ENCODE data around the gene GPR25. TPM values are rescaled to one million over a fixed set of nuclear protein-coding genes. Genes with fewer than 3 reads are reported as not detected.
A peak's percentile ranks its signal among the peaks of the same experiment; 100 is the strongest.
"Not testable (repeated sequence)": the region's sequence is repeated elsewhere in the genome, so short reads cannot be mapped to it uniquely, and the experiment has no call there.

Gene GPR25
- total RNA-seq, 1 donor from 2014 or later = not detected

DNA sequence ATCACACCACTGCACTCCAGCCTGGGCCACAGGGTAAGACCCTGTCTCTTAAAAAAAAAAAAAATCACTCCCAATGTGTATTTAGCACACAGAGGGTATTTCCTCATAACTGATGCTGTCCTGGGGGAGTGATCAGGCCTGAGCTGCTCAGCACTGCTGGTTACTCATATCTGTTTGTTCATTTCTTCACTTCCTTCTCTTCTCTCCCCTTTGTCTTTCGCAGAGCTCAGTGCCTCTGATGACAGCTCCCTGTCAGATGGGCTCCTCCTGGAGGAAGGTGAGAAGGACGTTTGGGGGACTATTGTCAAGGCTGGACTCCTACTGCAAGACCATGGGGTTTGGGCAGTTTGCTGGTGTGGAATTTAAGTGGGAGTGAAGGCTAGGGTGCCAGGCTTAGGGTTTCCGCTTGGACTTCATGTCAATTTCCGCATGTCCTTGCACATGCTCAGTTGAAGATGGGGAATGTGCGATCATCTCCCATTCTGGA is 34.9 kb downstream of the GPR25 start:
- no peaks in the 10 kb centered on the region for H3K27me3 ChIP-seq (ENCODE audit: control insufficient read depth in 3 of 3, insufficient read depth in 3 of 3, low read length in 3 of 3)
- no peaks in the 10 kb centered on the region for H3K4me1 ChIP-seq (ENCODE audit: control insufficient read depth in 3 of 3, insufficient read depth in 3 of 3, low read length in 3 of 3)
- H3K9ac ChIP-seq (ENCODE audit: low read depth in 1 of 3, low read length in 3 of 3) = no peak overlapping the region
- no peaks in the 10 kb centered on the region for H3K9me3 ChIP-seq (ENCODE audit: control insufficient read depth in 3 of 3, low read length in 3 of 3)
- no peak overlapping the region for H3K27ac ChIP-seq (ENCODE audit: low read depth, low read length)
- no peak overlapping the region for H3K4me3 ChIP-seq (ENCODE audit: low read length in 3 of 3)
- no peaks in the 10 kb centered on the region for H3K36me3 ChIP-seq (ENCODE audit: control insufficient read depth in 3 of 3, insufficient read depth in 3 of 3, low read length in 3 of 3)

DNA sequence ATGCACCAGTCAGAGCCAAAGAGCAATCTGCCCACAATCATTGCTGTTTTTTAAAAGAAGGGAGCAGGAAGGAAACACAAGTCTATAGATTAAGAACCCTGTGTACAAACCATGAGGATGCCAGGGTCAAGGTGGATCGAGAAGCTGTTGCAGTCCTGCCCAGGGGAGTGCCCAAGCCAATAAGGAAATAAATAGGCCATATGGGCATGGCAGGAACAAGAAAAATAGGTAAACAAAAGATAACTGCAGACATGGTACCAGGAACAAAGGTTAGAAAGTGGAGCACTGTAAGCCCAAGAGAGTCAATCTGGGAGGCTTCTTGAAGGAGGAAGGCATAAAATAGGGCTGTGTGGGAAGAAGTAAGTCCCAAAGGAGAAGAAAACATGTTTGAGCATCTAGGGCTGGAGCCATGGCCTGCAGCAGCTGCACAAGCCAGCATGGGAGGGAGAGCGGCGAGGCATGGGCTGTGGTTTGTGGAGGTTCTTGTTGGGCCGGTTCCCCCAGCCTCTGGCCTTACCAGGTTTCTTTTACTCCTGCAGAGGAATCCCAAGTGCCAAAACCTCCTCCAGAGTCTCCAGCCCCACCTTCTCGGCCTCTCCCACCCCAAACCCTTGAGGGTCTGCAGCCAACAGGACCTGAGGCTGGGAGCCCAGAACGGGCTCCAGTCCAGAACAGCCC is 35.5 kb downstream of the GPR25 start:
- H3K4me3 ChIP-seq (ENCODE audit: low read length in 3 of 3) = no peak overlapping the region
- H3K36me3 ChIP-seq (ENCODE audit: control insufficient read depth in 3 of 3, insufficient read depth in 3 of 3, low read length in 3 of 3) = no peaks in the 10 kb centered on the region
- no peaks in the 10 kb centered on the region for H3K9me3 ChIP-seq (ENCODE audit: control insufficient read depth in 3 of 3, low read length in 3 of 3)
- H3K27me3 ChIP-seq (ENCODE audit: control insufficient read depth in 3 of 3, insufficient read depth in 3 of 3, low read length in 3 of 3) = no peaks in the 10 kb centered on the region
- no peak overlapping the region for H3K27ac ChIP-seq (ENCODE audit: low read depth, low read length)
- H3K9ac ChIP-seq (ENCODE audit: low read depth in 1 of 3, low read length in 3 of 3) = no peak overlapping the region
- H3K4me1 ChIP-seq (ENCODE audit: control insufficient read depth in 3 of 3, insufficient read depth in 3 of 3, low read length in 3 of 3) = peaks cover 0 to 3% (median 0%) of the 10 kb centered on the region in 3 donors

DNA sequence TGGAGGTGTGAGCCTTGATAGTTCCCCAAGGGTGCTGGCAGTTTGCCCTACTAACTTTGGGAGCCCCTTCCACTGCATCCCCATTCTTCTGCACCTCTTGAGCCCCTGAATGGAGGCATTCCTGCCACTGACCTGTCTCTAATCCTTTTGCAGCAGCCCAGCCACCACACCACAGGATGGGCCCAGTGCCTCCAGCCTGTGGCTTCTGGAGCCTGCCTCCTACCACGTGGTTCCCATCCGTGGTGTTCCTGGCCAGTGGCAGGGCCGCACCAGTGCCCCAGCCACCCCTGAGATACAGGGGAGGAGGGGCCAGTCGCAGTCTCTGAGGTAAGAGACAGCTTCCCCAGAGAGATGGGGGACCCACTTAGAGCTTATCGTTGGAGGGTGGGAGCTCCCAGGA is 36.3 kb downstream of the GPR25 start:
- H3K4me1 ChIP-seq (ENCODE audit: control insufficient read depth in 3 of 3, insufficient read depth in 3 of 3, low read length in 3 of 3) = peaks cover 0 to 3% (median 0%) of the 10 kb centered on the region in 3 donors
- no peak overlapping the region for H3K9ac ChIP-seq (ENCODE audit: low read depth in 1 of 3, low read length in 3 of 3)
- H3K27me3 ChIP-seq (ENCODE audit: control insufficient read depth in 3 of 3, insufficient read depth in 3 of 3, low read length in 3 of 3) = no peaks in the 10 kb centered on the region
- H3K9me3 ChIP-seq (ENCODE audit: control insufficient read depth in 3 of 3, low read length in 3 of 3) = no peaks in the 10 kb centered on the region
- H3K4me3 ChIP-seq (ENCODE audit: low read length in 3 of 3) = no peak overlapping the region
- no peak overlapping the region for H3K27ac ChIP-seq (ENCODE audit: low read depth, low read length)
- no peaks in the 10 kb centered on the region for H3K36me3 ChIP-seq (ENCODE audit: control insufficient read depth in 3 of 3, insufficient read depth in 3 of 3, low read length in 3 of 3)

DNA sequence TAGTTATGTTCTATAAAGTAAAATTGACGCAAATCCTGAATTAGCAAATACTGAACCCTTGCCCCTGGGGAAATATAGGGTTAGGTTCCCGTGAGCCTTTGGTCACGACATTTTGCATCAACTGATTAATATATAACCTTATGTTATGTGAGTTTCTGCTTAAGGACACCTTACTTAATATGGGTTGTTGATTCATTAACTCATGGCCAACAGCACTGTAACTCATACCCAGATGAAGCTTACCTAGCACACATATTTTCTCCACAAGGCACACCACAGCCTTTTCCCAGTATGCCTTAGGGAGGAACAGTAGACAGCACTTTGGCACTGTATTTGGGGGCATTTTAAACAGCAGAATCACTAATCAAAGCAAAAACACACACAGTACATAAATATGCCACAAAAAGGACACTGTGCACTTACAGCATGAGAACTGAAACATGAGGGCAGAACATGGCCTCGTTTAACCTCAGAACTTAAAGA is 37.0 kb downstream of the GPR25 start:
- Histone ChIP-seq H3K9me3 (ENCODE audit: control insufficient read depth in 3 of 3, low read length in 3 of 3) (no peaks in the 10 kb centered on the region), H3K27me3 (ENCODE audit: control insufficient read depth in 3 of 3, insufficient read depth in 3 of 3, low read length in 3 of 3) (no peaks in the 10 kb centered on the region), H3K9ac (ENCODE audit: low read depth in 1 of 3, low read length in 3 of 3) (no peak overlapping the region)

DNA sequence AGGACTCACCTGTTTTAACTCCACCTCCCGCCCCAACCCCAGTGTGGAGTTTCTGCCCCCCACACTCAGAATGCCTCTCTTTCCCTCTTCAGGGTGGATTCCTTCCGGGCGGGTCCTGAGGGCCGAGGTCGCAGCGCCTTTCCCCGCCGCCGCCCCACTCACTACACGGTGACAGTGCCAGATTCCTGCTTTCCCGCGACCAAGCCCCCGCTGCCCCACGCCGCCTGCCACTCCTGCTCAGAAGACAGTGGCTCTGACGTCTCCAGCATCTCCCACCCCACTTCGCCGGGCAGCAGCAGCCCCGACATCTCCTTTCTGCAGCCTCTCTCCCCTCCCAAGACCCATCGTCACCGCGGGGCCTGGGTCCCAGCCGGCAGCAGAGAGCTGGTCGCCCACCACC is 38.6 kb downstream of the GPR25 start:
- Histone ChIP-seq H3K27ac (ENCODE audit: low read depth, low read length) (no peak overlapping the region), H3K27me3 (ENCODE audit: control insufficient read depth in 3 of 3, insufficient read depth in 3 of 3, low read length in 3 of 3) (no peaks in the 10 kb centered on the region), H3K4me3 (ENCODE audit: low read length in 3 of 3) (no peak overlapping the region), H3K36me3 (ENCODE audit: control insufficient read depth in 3 of 3, insufficient read depth in 3 of 3, low read length in 3 of 3) (no peaks in the 10 kb centered on the region), H3K9ac (ENCODE audit: low read depth in 1 of 3, low read length in 3 of 3) (no peak overlapping the region), H3K9me3 (ENCODE audit: control insufficient read depth in 3 of 3, low read length in 3 of 3) (no peaks in the 10 kb centered on the region), H3K4me1 (ENCODE audit: control insufficient read depth in 3 of 3, insufficient read depth in 3 of 3, low read length in 3 of 3) (peaks cover 0 to 3% (median 0%) of the 10 kb centered on the region in 3 donors)

More for the DNA sequence above, 37.0 kb downstream of the GPR25 start:
- Histone ChIP-seq H3K4me1 (ENCODE audit: control insufficient read depth in 3 of 3, insufficient read depth in 3 of 3, low read length in 3 of 3) (peaks cover 0 to 3% (median 0%) of the 10 kb centered on the region in 3 donors), H3K4me3 (ENCODE audit: low read length in 3 of 3) (no peak overlapping the region), H3K36me3 (ENCODE audit: control insufficient read depth in 3 of 3, insufficient read depth in 3 of 3, low read length in 3 of 3) (no peaks in the 10 kb centered on the region), H3K27ac (ENCODE audit: low read depth, low read length) (no peak overlapping the region)

DNA sequence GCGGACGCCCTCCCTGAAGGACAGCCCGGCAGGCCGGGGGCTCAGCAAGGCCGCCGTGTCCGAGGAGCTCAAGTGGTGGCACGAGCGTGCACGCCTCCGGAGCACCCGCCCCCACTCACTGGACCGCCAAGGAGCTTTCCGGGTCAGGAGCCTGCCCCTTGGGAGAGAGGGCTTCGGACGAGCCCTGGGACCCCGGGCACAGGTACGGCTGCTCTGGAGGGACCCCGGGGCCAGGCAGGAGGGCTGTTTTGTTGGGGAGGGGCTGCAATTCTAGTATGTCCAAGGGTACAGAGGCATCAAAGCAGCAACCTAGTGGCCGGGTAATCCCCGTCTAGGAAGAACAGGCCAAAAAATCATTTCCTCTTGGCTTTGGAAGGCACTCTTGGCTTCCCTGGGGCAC is 39.2 kb downstream of the GPR25 start:
- H3K36me3 ChIP-seq (ENCODE audit: control insufficient read depth in 3 of 3, insufficient read depth in 3 of 3, low read length in 3 of 3); H3K4me3 ChIP-seq (ENCODE audit: low read length in 3 of 3); H3K9me3 ChIP-seq (ENCODE audit: control insufficient read depth in 3 of 3, low read length in 3 of 3); H3K27me3 ChIP-seq (ENCODE audit: control insufficient read depth in 3 of 3, insufficient read depth in 3 of 3, low read length in 3 of 3); H3K9ac ChIP-seq (ENCODE audit: low read depth in 1 of 3, low read length in 3 of 3); H3K4me1 ChIP-seq (ENCODE audit: control insufficient read depth in 3 of 3, insufficient read depth in 3 of 3, low read length in 3 of 3); H3K27ac ChIP-seq (ENCODE audit: low read depth, low read length): not testable (repeated sequence)

DNA sequence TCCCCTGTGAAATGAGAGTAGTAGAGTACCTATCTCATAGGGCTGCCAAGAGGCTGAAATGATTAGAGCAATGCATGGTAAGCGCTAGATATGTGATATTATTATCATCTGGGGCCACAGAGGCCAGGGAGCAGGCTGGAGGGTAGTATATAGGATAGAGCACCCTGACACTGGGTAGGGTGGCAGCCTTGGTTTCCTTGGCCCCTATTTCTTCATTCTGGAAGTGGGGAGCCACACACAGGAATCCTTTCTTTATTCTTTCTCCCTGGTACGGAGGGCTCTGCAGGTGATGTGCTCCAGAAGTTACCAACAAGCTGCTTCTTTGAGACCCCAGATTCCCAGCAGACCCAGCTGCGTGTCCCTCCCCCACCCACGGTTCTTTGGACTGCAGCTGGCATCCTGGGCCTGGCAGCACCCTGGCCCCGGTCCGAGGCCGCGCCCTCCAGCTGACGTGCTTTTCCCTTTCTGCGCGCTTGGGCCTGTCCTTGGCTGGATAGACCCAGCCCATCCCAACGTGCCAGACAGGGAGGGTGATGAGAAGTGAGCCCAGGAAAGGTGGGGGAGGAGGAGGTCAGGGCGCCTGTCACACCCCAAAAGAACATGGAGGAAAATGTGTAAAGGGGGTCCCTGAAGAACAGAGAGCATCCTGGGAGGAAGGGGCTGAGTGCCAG is 40.1 kb downstream of the GPR25 start:
- Histone ChIP-seq H3K9me3 (ENCODE audit: control insufficient read depth in 3 of 3, low read length in 3 of 3) (no peaks in the 10 kb centered on the region), H3K36me3 (ENCODE audit: control insufficient read depth in 3 of 3, insufficient read depth in 3 of 3, low read length in 3 of 3) (no peaks in the 10 kb centered on the region), H3K4me1 (ENCODE audit: control insufficient read depth in 3 of 3, insufficient read depth in 3 of 3, low read length in 3 of 3) (peaks cover 5 to 6% (median 5%) of the 10 kb centered on the region in 3 donors), H3K4me3 (ENCODE audit: low read length in 3 of 3) (no peak overlapping the region), H3K27me3 (ENCODE audit: control insufficient read depth in 3 of 3, insufficient read depth in 3 of 3, low read length in 3 of 3) (no peaks in the 10 kb centered on the region), H3K27ac (ENCODE audit: low read depth, low read length) (no peak overlapping the region), H3K9ac (ENCODE audit: low read depth in 1 of 3, low read length in 3 of 3) (no peak overlapping the region)

DNA sequence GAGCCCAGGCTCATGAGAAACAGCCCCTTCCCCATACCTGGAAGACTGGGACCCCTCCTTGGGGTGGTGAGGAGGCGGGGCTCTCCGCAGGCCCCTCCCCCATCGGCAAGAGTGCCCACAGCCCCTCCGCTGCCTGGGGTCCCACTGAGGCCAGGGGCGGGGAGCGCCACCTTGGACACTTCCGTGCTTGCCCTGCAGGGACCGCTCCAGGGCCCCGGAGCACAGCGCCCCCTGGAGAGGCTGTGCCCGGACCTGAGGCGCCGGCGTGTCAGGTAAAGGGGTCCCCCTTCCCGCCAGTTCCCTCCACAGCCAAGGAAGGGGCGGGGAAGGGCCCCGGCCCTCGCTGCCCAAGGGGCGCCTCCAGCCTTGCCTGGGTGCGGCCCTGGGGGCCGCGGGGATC is 43.4 kb downstream of the GPR25 start:
- no peaks in the 10 kb centered on the region for H3K9me3 ChIP-seq (ENCODE audit: control insufficient read depth in 3 of 3, low read length in 3 of 3)
- no peak overlapping the region for H3K9ac ChIP-seq (ENCODE audit: low read depth in 1 of 3, low read length in 3 of 3)
- H3K27ac ChIP-seq (ENCODE audit: low read depth, low read length) = no peak overlapping the region
- H3K36me3 ChIP-seq (ENCODE audit: control insufficient read depth in 3 of 3, insufficient read depth in 3 of 3, low read length in 3 of 3) = no peaks in the 10 kb centered on the region
- H3K27me3 ChIP-seq (ENCODE audit: control insufficient read depth in 3 of 3, insufficient read depth in 3 of 3, low read length in 3 of 3) = no peaks in the 10 kb centered on the region
- H3K4me3 ChIP-seq (ENCODE audit: low read length in 3 of 3) = no peak overlapping the region
- H3K4me1 ChIP-seq (ENCODE audit: control insufficient read depth in 3 of 3, insufficient read depth in 3 of 3, low read length in 3 of 3) = peaks cover 5 to 6% (median 5%) of the 10 kb centered on the region in 3 donors

DNA sequence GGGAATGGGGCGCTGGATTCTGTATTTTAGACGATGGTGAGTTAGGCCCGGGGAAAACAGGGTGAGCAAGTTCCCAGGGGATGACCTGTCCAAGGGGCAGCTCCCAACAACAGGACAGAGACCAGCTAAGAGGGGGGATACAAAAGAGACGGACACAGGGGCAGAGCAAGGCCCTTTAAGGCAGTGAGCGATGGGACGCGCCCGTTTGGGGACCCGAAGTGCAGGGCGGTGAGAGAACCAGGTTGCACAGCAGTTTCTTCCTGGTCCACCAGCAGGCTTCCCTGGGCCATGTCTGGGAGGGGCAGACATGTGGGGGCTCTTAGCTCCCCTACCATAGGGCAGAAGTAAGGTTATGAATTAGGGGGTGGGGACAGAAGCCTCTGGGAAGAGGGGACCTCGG is 43.9 kb downstream of the GPR25 start:
- Histone ChIP-seq H3K9me3 (ENCODE audit: control insufficient read depth in 3 of 3, low read length in 3 of 3) (no peaks in the 10 kb centered on the region), H3K4me1 (ENCODE audit: control insufficient read depth in 3 of 3, insufficient read depth in 3 of 3, low read length in 3 of 3) (peaks cover 5 to 6% (median 5%) of the 10 kb centered on the region in 3 donors), H3K27me3 (ENCODE audit: control insufficient read depth in 3 of 3, insufficient read depth in 3 of 3, low read length in 3 of 3) (no peaks in the 10 kb centered on the region), H3K36me3 (ENCODE audit: control insufficient read depth in 3 of 3, insufficient read depth in 3 of 3, low read length in 3 of 3) (no peaks in the 10 kb centered on the region), H3K9ac (ENCODE audit: low read depth in 1 of 3, low read length in 3 of 3) (no peak overlapping the region), H3K27ac (ENCODE audit: low read depth, low read length) (no peak overlapping the region), H3K4me3 (ENCODE audit: low read length in 3 of 3) (no peak overlapping the region)

DNA sequence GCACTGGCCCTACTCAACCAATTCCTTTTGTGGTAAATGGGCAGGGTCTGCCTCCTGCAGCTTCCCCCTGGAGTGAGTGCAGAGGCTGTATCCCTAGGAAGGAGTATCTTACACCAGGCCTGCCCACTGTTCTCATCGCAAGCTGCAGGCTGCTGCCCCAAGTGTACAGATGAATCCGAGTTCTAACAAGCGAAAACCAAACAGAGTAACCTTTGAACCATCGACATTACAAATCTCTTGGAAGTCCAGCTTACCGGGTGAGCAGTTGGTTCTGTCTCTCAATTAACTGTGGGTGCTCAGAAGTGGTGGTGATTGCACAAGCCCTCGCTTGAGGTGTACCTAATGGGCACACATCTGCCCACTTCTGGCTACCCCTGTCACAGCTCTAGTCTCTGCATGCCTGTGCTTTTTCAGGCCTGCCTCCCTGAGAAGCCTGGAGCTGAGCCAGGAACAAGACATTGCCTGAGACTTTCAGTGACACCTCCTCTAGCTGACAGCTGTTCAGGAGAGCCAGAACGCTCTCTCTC is 44.6 kb downstream of the GPR25 start:
- Histone ChIP-seq H3K4me3 (ENCODE audit: low read length in 3 of 3) (no peak overlapping the region), H3K27me3 (ENCODE audit: control insufficient read depth in 3 of 3, insufficient read depth in 3 of 3, low read length in 3 of 3) (no peaks in the 10 kb centered on the region), H3K9ac (ENCODE audit: low read depth in 1 of 3, low read length in 3 of 3) (peak overlapping the region in 1 of 3 donors; percentile 51), H3K27ac (ENCODE audit: low read depth, low read length) (peak overlapping the region; percentile 9), H3K36me3 (ENCODE audit: control insufficient read depth in 3 of 3, insufficient read depth in 3 of 3, low read length in 3 of 3) (no peaks in the 10 kb centered on the region), H3K9me3 (ENCODE audit: control insufficient read depth in 3 of 3, low read length in 3 of 3) (no peaks in the 10 kb centered on the region), H3K4me1 (ENCODE audit: control insufficient read depth in 3 of 3, insufficient read depth in 3 of 3, low read length in 3 of 3) (peaks cover 5 to 6% (median 5%) of the 10 kb centered on the region in 3 donors)
